Stomach smooth muscle (tissue), 2 donors: Measurements from ENCODE around the gene SMAD3.
A peak's percentile ranks its signal among the peaks of the same experiment; 100 is the strongest.

Source experiments
- H3K27ac ChIP-seq: one replicate; pipeline ENCODE4 v1.7.0; 2013; ENCODE audit warnings: mild to moderate bottlenecking, low read length, inconsistent platforms
- H3K27me3 ChIP-seq, 2 donors: one replicate each; pipeline ENCODE4 v1.7.0; 2013; ENCODE audit warnings: low read length in 2 of 2; ENCODE audit not compliant: insufficient read depth in 2 of 2, control insufficient read depth in 1 of 2
- H3K36me3 ChIP-seq, 2 donors: one replicate each; pipeline ENCODE4 v1.7.0; 2013; ENCODE audit warnings: low read length in 2 of 2; ENCODE audit not compliant: control insufficient read depth in 2 of 2, insufficient read depth in 2 of 2
- H3K4me1 ChIP-seq: one replicate; pipeline ENCODE4 v1.7.0; 2013; ENCODE audit warnings: low read length; ENCODE audit not compliant: control insufficient read depth, insufficient read depth
- H3K4me3 ChIP-seq, 2 donors: one replicate each; pipeline ENCODE4 v1.7.0; 2013; ENCODE audit warnings: low read length in 2 of 2
- H3K9ac ChIP-seq, 2 donors: one replicate each; pipeline ENCODE4 v1.7.0; 2013; ENCODE audit warnings: low read length in 2 of 2, mild to moderate bottlenecking in 1 of 2
- H3K9me3 ChIP-seq, 2 donors: one replicate each; pipeline ENCODE4 v1.7.0; 2013; ENCODE audit warnings: low read length in 2 of 2; ENCODE audit not compliant: control insufficient read depth in 2 of 2
- donor health status: healthy.
- donor health status: Pancreatic carcinoma.

The SMAD3 gene

GRCh38 chr15:67106764-67107013 is 41.3 kb downstream of the SMAD3 start:
- H3K27me3 ChIP-seq = no peaks in the 10 kb centered on the region
- H3K4me1 ChIP-seq = peaks cover 74% of the 10 kb centered on the region
- peak overlapping the region in 1 of 2 donors; percentile 10 for H3K9ac ChIP-seq
- H3K27ac ChIP-seq = peak overlapping the region; percentile 70
- no peak overlapping the region for H3K4me3 ChIP-seq
- no peaks in the 10 kb centered on the region for H3K9me3 ChIP-seq
- no peaks in the 10 kb centered on the region for H3K36me3 ChIP-seq

DNA sequence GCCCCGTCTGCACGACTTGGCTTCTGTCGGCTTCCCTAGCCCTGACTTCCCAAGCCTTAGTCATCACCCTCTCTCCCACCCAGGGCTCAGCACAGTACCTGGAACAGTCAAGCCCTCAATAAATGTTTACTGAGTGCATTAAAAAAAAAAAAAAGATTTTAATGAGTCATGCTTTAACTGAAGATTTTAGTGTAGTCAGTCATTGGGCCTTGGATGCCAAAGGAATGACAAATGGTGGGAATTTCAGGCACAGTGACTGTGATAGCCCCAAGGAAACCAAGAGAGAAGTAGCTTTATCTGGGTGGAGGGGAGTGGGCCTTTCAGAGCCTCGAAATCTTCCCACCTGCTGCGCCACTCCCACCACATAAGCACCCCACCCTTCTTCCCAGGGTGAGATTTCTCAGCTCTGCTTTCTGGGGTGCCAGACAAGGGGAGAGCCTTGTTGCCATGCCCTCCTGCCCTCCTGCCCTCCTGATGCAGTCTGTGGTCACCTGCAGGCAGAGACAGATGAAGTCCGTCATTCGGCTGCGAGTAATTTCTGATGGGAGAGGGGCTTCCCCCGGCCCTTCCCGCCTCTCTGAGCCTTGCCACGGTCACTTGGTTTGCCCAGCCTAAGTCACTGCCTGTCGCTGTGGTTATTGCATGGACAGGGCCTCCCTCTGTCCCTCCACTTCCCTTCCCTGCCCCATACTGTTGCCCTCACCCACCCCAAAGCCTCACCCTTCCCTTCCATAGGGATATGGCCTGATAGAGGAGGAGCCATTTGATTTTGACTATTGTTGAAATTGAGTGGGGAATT is 41.8 kb downstream of the SMAD3 start:
- Histone ChIP-seq H3K36me3 (no peaks in the 10 kb centered on the region), H3K9ac (peak overlapping the region in 1 of 2 donors; percentile 16), H3K4me1 (peaks cover 70% of the 10 kb centered on the region), H3K9me3 (no peaks in the 10 kb centered on the region), H3K27ac (peak overlapping the region; percentile 70), H3K4me3 (no peak overlapping the region), H3K27me3 (no peaks in the 10 kb centered on the region)

GRCh38 chr15:67108122-67108961 is 42.9 kb downstream of the SMAD3 start:
- no peaks in the 10 kb centered on the region for H3K9me3 ChIP-seq
- no peaks in the 10 kb centered on the region for H3K27me3 ChIP-seq
- H3K27ac ChIP-seq = no peak overlapping the region
- H3K4me1 ChIP-seq = peaks cover 64% of the 10 kb centered on the region
- H3K9ac ChIP-seq = no peak overlapping the region
- no peaks in the 10 kb centered on the region for H3K36me3 ChIP-seq
- H3K4me3 ChIP-seq = no peak overlapping the region

GRCh38 chr15:67109141-67110034 is 44.0 kb downstream of the SMAD3 start:
- peaks cover 53% of the 10 kb centered on the region for H3K4me1 ChIP-seq
- no peak overlapping the region for H3K4me3 ChIP-seq
- H3K9me3 ChIP-seq = no peaks in the 10 kb centered on the region
- H3K9ac ChIP-seq = no peak overlapping the region
- H3K36me3 ChIP-seq = no peaks in the 10 kb centered on the region
- H3K27ac ChIP-seq = no peak overlapping the region
- no peaks in the 10 kb centered on the region for H3K27me3 ChIP-seq

DNA sequence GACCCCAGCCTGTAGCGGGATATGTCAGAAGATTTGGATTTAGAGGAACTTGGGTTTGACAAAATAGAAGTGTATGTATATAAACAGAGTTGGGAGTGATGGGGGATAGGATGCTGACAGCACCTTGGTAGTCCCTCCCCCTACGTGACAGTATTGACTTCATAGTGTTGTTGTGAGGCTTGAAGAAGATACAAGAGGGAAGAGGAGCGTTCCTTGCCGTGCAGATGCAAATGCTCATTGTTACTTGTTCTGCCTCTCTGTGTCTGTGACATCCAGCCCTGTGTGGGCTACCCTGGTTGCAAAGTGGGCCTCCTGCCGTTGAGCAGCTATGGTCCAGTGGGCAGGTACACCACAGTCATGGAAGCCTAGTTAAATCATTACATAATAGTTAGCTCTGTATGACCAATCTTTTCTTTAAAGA is 45.0 kb downstream of the SMAD3 start:
- Histone ChIP-seq H3K27me3 (no peaks in the 10 kb centered on the region), H3K27ac (no peak overlapping the region), H3K9ac (no peak overlapping the region), H3K36me3 (no peaks in the 10 kb centered on the region), H3K9me3 (no peaks in the 10 kb centered on the region), H3K4me1 (peaks cover 51% of the 10 kb centered on the region), H3K4me3 (no peak overlapping the region)

- H3K4me1 ChIP-seq = peaks cover 50% of the 10 kb centered on the region
Measured at GRCh38 chr15:67110958-67111864, 45.8 kb downstream of the SMAD3 start.

GRCh38 chr15:67114046-67114445 is 48.6 kb downstream of the SMAD3 start:
- Histone ChIP-seq H3K4me1 (peaks cover 41% of the 10 kb centered on the region), H3K27ac (no peak overlapping the region), H3K9me3 (no peaks in the 10 kb centered on the region)

More at GRCh38 chr15:67110958-67111864, 45.8 kb downstream of the SMAD3 start:
- H3K4me3 ChIP-seq = no peak overlapping the region
- no peaks in the 10 kb centered on the region for H3K36me3 ChIP-seq
- no peak overlapping the region for H3K9ac ChIP-seq
- no peak overlapping the region for H3K27ac ChIP-seq
- H3K27me3 ChIP-seq = no peaks in the 10 kb centered on the region
- H3K9me3 ChIP-seq = no peaks in the 10 kb centered on the region

DNA sequence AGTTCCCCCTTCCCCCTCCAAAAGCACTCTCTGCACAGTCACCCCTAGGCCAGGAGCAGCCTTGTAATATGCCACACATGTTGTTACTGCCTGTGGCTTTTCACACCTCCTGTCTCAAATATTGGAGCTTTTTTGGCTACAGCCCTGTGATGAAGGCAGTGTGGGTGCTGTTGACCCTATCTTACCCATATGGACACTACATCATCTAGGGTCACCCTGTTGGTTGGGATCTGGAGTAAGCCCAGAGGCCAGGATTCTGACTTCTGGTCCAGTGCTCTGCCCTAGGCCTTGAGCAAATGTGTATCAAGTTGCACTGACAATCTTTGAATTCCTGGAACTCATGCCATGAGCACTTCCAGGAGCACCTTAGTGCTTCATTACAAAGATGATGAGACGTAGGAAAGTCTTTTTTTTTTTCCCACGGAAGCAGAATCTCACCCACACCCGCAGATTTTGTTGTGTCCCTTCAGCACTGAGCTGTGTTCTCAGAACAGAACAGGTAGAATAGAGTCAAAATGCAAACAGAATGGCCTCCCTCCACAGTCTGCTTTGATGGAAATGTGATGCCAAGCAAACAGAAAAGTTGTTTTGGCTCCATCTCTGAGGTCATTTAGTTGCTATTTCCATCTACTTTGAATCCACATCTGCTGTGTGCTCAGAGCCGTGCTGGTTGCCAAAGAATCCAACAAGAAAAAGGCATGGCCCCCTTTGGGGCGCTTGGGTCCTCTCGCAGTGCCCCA is 49.6 kb downstream of the SMAD3 start:
- H3K27ac ChIP-seq = no peak overlapping the region
- H3K27me3 ChIP-seq = no peaks in the 10 kb centered on the region
- no peaks in the 10 kb centered on the region for H3K9me3 ChIP-seq
- no peaks in the 10 kb centered on the region for H3K36me3 ChIP-seq
- H3K4me3 ChIP-seq = no peak overlapping the region
- no peak overlapping the region for H3K9ac ChIP-seq
- H3K4me1 ChIP-seq = peaks cover 36% of the 10 kb centered on the region

More at GRCh38 chr15:67114046-67114445, 48.6 kb downstream of the SMAD3 start:
- no peaks in the 10 kb centered on the region for H3K36me3 ChIP-seq
- H3K27me3 ChIP-seq = no peaks in the 10 kb centered on the region
- no peak overlapping the region for H3K9ac ChIP-seq
- no peak overlapping the region for H3K4me3 ChIP-seq

DNA sequence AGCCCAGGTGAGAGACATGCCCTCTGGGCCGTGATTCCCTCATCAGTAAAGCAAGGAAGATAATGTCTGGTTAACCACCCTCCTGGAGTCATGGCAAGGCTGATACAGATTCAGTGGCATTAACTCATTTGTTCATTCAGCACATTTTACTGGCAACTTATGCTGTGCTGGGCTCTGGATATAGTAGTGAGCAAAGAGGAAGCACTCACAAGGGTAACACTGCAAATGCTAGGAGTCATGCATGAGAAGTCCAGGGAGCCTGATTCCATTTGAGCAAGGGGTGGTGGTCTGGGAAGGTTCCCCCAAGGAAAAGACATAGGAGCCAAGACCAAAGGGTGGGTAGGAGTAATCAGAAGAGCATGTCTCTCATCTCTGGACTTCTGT is 50.2 kb downstream of the SMAD3 start:
- H3K27ac ChIP-seq = no peak overlapping the region
- peaks cover 39% of the 10 kb centered on the region for H3K4me1 ChIP-seq
- no peak overlapping the region for H3K9ac ChIP-seq
- no peaks in the 10 kb centered on the region for H3K9me3 ChIP-seq
- no peaks in the 10 kb centered on the region for H3K36me3 ChIP-seq
- no peaks in the 10 kb centered on the region for H3K27me3 ChIP-seq
- H3K4me3 ChIP-seq = no peak overlapping the region
